ENCODE results near the gene LONP1.

The LONP1 gene

DNA sequence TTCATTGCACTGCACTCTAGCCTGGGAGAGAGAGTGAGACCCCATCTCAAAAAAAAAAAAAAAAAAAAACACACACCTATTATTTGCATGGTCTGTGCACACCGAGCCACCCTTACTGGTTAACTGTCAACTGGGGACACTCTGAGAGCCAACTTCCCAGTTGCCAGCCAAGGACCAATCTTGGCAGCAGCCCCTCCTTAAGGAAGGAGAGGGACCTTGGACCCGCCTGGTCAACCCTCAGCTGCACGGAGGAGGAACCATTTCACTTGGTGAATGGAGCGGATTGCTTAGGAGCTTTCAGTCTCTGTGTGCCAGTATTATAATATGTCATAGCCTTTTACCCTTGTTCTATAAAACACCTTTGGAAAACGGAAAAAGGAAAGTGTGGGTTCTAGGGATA lies 64.5 kb downstream of the LONP1 start:
- DNase-seq (ENCODE audit: low read depth in 1 of 2, low spot score in 1 of 2): no peak

DNA sequence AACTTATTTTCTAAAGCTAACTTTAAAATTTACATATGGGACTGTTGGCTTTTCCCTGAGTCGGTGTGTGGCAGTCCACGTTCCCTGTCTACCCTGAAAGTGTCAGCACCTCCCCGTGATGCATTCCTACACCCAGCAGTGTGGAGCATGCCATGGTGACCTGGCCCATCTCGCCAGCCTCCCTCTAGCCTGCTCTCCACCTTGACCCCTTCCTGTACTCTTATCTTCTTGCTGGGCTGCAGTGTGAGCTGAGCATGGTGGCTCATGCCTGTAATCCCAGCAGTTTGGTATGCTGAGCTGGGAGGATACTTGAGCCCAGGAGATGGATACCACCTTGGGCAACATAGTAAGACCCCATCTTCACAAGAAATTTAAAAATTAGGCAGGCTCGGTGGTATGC lies 65.0 kb downstream of the LONP1 start:
- no peak for DNase-seq (ENCODE audit: low read depth in 1 of 2, low spot score in 1 of 2)

DNA sequence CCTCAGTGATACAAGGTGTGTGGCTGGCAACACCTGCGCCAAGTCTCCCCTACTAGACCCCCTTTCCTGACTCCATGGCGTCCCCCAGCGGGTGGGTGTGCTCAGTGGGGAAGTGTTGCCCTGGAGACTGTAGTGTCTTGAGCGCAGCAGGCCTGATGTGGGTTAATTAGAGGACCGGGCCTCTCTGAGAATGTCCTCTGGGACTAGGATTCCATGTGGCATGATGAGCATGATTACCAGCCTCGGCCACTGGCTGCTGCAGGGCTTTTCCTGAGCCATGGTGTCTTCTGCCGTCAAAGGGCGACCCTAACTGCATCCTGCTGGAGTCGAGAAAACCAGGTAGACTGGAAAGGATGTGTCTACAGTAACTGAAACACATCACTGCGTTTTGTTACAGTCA lies 67.7 kb downstream of the LONP1 start:
- no peak for DNase-seq (ENCODE audit: low read depth in 1 of 2, low spot score in 1 of 2)

DNA sequence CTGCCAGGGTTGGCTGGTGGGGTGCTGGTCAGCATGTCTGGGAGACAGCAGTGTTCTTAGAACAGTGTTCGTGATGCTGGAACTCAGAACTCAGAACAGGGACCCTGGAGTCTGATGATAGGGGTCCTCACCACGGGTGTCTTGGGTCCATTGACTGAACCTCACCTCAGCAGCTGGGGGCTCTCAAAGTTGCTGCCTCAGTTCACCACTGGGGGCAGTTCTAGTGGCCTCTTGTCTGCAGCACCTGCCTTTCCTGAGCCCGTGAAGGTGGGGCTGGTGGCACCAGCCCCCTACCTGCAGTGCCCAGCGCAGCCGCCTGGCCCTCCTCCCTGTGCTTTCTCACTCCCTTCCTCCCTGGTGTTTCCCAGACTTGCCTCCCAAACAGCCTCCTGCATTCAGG lies 68.6 kb downstream of the LONP1 start:
- DNase-seq (ENCODE audit: low read depth in 1 of 2, low spot score in 1 of 2): no peak

DNA sequence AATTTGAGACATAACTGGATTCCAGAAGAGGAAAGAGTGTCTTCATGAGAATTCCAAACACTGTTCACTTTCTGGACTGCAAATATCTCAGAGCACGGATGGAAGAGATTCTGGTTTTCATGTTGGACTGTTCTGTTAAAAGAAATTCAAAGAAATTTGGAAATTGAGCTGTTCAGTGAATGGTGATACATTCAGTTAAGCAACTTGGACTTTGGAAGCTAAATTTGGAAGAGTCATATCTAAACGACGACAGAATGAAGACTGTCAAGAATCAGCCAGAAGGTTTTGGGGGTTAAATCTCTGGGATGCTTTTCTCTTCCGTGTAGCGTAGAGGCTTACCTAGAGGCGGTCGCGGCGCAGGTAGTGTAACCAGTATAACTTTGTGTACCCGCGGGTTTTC lies 71.5 kb downstream of the LONP1 start:
- no peak for DNase-seq (ENCODE audit: low read depth in 1 of 2, low spot score in 1 of 2)

DNA sequence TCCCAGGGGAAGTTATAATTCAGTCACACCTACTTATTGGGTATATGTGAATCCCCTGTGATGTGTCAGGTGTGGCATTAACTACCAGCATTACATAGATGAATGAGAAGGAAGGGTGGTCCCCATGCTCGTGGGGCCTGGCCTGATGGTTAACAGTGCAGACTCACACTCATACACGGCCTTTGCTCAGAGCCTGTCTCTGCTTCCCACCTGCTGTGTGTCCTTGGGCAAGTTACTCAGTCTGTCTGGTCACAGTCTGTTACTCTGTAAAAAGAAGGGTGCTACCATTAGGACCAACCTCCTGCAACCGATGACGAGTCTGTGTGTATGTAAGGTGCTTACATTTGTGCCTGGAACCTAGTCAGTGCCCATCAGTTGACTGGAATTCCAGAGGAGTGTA lies 73.2 kb downstream of the LONP1 start:
- no peak for DNase-seq (ENCODE audit: low read depth in 1 of 2, low spot score in 1 of 2)

DNA sequence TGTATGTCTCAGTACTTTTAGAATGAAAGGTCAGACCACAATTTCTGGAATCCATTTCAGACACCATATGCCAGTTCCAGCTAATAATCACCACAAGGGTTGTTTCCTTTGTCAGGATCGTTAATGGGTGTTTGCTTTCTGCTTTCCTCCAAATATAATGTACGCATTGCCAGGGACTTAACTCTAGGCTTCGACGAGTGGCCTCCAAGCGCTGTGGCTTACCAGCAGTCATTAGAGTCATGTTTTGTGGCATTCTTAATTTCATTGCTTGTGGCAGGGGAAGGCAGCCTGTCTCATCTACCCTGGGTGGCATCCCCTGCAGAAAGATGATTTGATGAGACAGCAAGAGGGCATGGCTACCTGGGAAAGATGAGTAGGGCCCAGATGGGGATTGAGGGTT lies 74.5 kb downstream of the LONP1 start:
- no peak for DNase-seq (ENCODE audit: low read depth in 1 of 2, low spot score in 1 of 2)

DNA sequence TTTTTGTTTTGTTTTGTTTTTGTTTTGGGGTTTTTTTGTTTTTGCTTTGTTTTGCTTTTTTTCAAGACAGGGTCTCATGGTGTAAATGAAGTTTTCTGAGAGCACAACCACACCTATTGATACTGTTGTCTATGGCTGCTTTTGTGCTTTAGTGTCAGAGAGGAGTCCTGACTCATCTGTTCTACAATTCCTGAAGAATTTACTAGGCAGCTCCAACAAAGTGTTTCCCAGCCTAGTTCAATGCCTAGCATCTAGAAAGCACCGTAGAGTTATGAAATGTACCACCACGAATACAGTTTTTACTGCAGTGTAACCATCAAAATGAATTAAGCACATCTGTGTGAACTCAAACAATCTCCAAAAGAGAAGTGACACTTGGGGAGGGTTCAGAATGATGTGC lies 75.9 kb downstream of the LONP1 start:
- DNase-seq (ENCODE audit: low read depth in 1 of 2, low spot score in 1 of 2): no peak

DNA sequence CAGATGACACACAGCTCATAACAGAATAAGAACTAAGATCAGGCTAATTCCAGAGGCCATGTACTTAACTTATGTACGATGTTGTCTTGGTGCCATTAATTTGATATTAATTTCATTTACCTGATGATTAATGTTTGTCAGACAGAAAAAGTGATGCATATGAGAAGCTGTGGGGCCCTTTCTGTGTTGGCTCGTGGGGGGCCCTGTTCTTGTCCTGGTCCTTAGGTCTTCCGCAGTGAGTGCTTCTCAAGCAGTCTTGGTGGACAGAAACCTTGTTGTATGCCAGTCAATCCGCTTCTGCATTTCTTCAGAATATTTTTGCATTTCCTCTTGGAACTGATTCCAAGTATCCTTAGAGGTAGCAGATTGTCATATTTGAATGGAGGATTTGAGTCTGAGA lies 76.9 kb downstream of the LONP1 start:
- DNase-seq (ENCODE audit: low read depth in 1 of 2, low spot score in 1 of 2): no peak

DNA sequence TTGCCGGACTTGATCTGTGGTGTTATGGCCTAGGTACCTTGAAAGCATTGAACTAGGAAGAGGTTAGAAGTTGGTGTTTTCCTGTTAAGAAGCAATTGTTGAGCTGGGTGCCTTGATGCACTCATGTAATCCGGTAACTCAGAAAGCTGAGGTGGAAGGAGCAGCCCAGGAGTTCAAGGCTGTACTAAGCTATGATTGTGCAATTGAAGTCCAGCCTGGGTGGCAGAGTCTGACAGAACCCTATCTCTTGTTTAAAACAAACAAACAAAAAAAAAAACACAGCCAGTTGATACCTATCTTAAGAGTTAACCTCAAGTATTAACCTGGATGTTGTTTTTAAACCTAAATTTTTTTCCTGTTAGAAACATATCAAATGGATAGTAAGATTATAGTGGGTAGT lies 77.7 kb downstream of the LONP1 start:
- DNase-seq (ENCODE audit: low read depth in 1 of 2, low spot score in 1 of 2): no peak
